ENCODE measurements around the gene RAB13.
"Not testable (repeated sequence)": the region's sequence is repeated elsewhere in the genome, so short reads cannot be mapped to it uniquely, and the experiment has no call there.

Gene RAB13

DNA sequence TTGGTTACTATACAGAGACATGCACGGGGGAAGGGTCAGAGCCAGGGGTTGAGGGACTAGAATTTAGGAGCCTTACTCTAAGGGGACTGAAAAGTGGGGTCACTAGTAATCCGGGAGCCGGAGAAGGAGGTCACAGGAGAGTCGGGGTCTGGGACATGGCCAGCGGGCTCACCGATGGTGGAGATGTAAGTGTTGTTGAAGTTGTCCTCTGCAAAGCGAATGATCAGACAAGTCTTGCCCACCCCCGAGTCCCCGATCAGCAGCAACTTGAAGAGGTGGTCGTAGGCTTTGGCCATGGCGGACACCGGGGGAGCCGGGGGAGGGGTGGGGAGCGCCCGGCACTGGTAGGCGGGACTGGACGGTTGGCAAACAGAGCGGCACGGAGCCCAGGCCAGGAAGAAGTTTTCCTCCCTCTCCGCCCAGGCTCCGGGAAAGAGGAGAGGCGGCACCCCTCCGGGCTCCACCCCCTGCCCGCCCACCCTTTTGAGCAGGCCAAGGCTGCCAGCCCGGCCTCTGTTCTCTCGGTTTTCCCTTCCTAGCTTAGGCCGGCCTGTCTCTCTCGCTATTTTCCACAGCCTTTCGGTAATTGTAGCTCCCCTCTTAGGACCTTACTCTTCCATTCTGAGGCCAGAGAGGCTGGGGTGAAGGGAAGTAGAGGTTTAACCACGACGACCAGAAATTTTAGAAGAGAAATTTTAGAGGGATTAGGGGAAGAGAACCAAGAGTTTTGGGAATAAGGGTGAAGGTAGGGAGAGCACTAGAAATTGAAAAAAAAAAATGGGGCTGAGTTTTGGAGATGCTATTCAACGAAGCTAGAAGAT, at the start of gene RAB13:
Gene RAB13, minus strand, starts transcription at position 399 of the 821 bp plus-strand sequence. Its CDS starts 103 bp downstream, at position 296.
- Mint-ChIP-seq H3K27ac (ENCODE audit: low read depth) (peak within 1 kb of the TSS; percentile 88), H3K4me3 (peak within 1 kb of the TSS; percentile 12), H3K9me3 (no peaks in the 10 kb centered on the region), H3K27me3 (no peaks in the 10 kb centered on the region), H3K4me1 (peaks cover 32% of the 10 kb centered on the region), H3K36me3 (ENCODE audit: insufficient read depth) (peaks cover 13% of the 10 kb centered on the region)
- DNase-seq (ENCODE audit: low spot score in 2 of 2) (no peak), ATAC-seq (replicated peaks; ENCODE audit: extremely low read depth, poor library complexity, severe bottlenecking) (no peak)

DNA sequence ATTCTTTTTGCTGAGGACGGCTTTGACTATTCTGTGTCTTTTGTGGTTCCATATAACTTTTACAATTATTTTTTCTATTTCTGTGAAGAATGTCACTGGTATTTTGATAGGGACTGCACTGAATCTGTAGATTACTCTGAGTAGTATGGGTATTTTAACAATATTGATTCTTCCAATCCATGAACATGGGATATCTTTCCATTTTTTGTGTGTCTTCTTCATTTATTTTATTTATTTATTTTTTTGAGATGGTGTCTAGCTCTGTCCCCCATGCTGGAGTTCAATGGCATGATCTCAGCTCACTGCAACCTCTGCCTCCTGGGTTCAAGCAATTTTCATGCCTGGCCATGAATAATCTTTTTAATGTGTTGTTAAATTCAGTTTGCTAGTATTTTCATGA, 47.6 kb upstream of the RAB13 start:
- not testable (repeated sequence) for H3K4me1 Mint-ChIP-seq; H3K4me3 Mint-ChIP-seq; H3K27me3 Mint-ChIP-seq; H3K27ac Mint-ChIP-seq (ENCODE audit: low read depth); DNase-seq (ENCODE audit: low spot score in 2 of 2); H3K36me3 Mint-ChIP-seq (ENCODE audit: insufficient read depth); H3K9me3 Mint-ChIP-seq; ATAC-seq (replicated peaks; ENCODE audit: extremely low read depth, poor library complexity, severe bottlenecking)

DNA sequence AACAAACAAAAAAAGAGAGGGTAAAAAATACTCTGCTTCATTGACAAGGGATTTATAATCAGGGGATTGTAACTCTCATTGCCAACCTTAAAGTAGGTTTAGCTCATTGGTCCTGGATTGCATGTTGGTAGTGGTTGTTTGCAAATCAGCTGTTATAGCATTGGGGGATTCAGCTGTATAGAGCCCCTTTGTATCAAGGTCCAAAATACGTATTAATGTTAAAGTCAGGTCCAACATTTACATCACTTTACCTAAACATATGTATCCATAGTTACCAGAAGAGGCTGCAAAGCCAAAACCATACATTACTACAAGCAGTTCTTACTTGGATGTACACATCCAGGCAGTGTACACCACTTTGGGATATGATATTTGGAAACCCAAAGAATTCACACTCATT, 33.8 kb upstream of the RAB13 start:
- Mint-ChIP-seq H3K27me3 (no peaks in the 10 kb centered on the region), H3K4me3 (no peak overlapping the region), H3K9me3 (no peaks in the 10 kb centered on the region), H3K4me1 (no peaks in the 10 kb centered on the region), H3K36me3 (ENCODE audit: insufficient read depth) (peaks cover 2% of the 10 kb centered on the region), H3K27ac (ENCODE audit: low read depth) (no peak overlapping the region)
- DNase-seq (ENCODE audit: low spot score in 2 of 2) (no peak), ATAC-seq (replicated peaks; ENCODE audit: extremely low read depth, poor library complexity, severe bottlenecking) (no peak)

DNA sequence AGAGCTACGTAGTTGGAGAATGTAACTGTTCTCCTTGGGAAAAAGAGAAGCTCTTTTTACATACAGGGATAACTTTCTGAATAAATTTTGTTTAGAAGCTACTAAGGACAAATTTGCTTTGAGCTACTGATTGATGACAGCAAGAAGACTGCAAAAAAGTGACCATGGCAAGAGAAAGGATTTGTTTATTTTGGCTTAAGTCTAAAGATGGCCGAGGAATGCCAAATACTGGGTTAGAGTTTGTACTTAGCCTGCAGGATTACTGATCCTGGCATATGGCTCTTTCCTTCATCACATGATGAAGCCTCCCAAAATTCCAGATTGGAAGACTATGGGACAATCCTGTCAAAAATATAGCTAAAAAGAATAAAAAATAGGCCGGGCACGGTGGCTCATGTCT, 33.1 kb upstream of the RAB13 start:
- ATAC-seq (replicated peaks; ENCODE audit: extremely low read depth, poor library complexity, severe bottlenecking): no peak
- Mint-ChIP-seq H3K27me3 (no peaks in the 10 kb centered on the region), H3K27ac (ENCODE audit: low read depth) (no peak overlapping the region), H3K36me3 (ENCODE audit: insufficient read depth) (peaks cover 2% of the 10 kb centered on the region), H3K4me1 (no peaks in the 10 kb centered on the region), H3K4me3 (no peak overlapping the region), H3K9me3 (no peaks in the 10 kb centered on the region)
- no peak for DNase-seq (ENCODE audit: low spot score in 2 of 2)

DNA sequence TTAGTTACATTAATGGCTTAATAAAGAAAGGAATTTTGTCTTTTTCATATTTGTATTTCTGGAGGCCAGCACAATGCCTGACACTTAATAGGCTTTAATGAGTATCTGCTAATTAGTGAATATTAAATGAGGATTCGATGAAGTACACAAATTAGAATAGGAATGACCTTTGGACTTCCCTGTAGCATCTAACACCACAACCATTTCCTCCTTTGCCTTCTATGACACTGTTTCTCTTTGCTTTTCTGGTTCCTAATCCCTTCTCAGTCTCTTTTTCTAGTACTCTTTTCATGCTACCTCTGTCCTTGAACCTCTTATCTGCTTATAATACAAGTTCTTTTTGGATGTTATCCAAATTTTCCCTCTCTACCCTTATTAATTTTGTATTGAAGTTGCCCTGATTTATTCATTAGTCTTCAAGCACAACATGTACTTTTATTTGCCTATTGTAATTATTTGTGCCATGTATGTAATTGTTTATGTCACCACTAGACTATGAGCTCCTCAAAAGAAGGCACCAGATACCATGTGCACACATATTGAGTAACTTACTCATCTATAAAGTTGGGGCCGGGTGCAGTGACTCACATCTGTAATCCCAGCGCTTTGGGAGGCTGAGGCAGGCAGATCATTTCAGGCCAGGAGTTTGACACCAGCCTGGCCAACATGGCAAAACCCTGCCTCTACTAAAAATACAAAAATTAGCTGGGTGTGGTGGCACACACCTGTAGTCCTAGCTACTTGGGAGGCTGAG, 28.2 kb upstream of the RAB13 start:
- Mint-ChIP-seq H3K27me3 (no peaks in the 10 kb centered on the region), H3K27ac (ENCODE audit: low read depth) (no peak overlapping the region), H3K9me3 (no peaks in the 10 kb centered on the region), H3K4me3 (no peak overlapping the region), H3K36me3 (ENCODE audit: insufficient read depth) (peaks cover 2% of the 10 kb centered on the region), H3K4me1 (no peaks in the 10 kb centered on the region)
- no peak for ATAC-seq (replicated peaks; ENCODE audit: extremely low read depth, poor library complexity, severe bottlenecking)
- no peak for DNase-seq (ENCODE audit: low spot score in 2 of 2)

DNA sequence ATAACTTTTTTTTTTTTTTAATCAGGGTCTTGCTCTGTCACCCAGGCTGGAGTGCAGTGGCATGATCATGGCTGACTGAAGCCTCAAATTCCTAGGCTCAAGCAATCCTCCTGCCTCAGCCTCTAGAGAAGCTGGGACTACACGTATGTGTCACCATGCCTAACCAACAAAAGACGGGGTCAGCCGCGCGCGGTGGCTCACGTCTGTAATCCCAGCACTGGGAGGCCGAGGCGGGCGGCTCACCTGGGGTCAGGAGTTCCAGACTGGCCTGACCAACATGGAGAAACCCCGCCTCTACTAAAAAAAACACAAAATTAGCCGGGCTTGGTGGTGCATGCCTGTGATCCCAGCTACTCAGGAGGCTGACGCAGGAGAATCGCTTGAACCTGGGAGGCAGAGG, 26.4 kb upstream of the RAB13 start:
- H3K9me3 Mint-ChIP-seq; H3K4me3 Mint-ChIP-seq; H3K27me3 Mint-ChIP-seq; H3K4me1 Mint-ChIP-seq; H3K36me3 Mint-ChIP-seq (ENCODE audit: insufficient read depth); H3K27ac Mint-ChIP-seq (ENCODE audit: low read depth); ATAC-seq (replicated peaks; ENCODE audit: extremely low read depth, poor library complexity, severe bottlenecking); DNase-seq (ENCODE audit: low spot score in 2 of 2): not testable (repeated sequence)

DNA sequence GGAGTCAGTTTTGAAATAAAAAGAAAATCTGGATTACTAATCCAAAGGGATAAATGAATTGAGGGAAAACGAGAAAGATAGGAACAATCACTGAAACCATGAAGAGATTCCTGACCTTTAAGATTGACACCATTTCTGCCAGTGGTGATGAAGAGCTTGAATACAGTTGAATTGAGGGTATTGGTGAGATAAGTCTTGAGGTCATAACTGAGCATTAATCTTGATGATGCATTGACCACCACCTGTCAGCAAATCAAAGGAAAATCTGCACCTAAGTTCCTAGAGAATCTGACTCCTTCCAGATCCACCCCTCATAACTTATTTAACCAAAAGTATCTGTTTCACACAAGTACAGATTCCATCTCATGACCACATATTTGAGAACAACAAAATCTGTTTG, 26.0 kb upstream of the RAB13 start:
- Mint-ChIP-seq H3K4me3 (no peak overlapping the region), H3K27me3 (no peaks in the 10 kb centered on the region), H3K27ac (ENCODE audit: low read depth) (no peak overlapping the region), H3K4me1 (no peaks in the 10 kb centered on the region), H3K36me3 (ENCODE audit: insufficient read depth) (peaks cover 2% of the 10 kb centered on the region), H3K9me3 (no peaks in the 10 kb centered on the region)
- DNase-seq (ENCODE audit: low spot score in 2 of 2) (no peak), ATAC-seq (replicated peaks; ENCODE audit: extremely low read depth, poor library complexity, severe bottlenecking) (no peak)

DNA sequence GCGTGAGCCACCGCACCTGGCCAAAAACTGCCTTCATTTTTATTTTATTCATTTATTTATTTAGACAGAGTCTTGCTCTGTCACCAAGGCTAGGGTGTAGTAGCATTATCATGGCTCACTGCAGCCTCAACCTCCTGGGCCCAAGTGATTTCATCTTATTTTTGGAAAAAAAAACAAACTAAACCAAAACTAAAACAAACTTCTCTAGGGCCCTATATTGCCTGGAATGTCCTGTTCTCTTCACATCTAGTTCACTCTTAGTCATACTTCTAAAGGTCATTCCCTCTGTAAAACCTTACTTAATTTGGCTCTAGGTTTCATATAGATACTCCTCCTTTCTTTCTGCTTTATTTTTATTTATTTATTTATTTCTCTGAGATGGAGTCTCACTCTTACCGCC, 20.0 kb upstream of the RAB13 start:
- ATAC-seq (replicated peaks; ENCODE audit: extremely low read depth, poor library complexity, severe bottlenecking): no peak

DNA sequence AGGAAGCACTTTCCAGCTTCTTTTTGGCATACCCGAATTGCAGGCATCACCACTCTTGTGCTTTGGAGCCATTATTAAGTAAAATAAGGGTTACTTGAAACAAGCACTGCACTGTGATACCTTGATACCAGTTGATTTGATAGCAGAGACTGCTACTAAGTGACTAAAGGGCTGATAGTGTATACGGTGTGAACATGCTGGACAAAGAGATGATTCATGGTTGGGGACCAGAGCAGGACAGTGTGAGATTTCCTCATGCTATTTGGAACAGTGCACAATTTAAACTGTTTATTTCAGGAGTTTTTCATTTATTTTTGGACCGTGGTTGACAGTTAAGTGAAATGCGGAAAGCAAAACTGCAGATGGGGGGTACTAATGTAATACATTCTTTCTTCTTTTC, 14.3 kb upstream of the RAB13 start:
- no peak for DNase-seq (ENCODE audit: low spot score in 2 of 2)
- no peak for ATAC-seq (replicated peaks; ENCODE audit: extremely low read depth, poor library complexity, severe bottlenecking)
- Mint-ChIP-seq H3K4me1 (peaks cover 4% of the 10 kb centered on the region), H3K36me3 (ENCODE audit: insufficient read depth) (peaks cover 7% of the 10 kb centered on the region), H3K27me3 (no peaks in the 10 kb centered on the region), H3K9me3 (no peaks in the 10 kb centered on the region), H3K27ac (ENCODE audit: low read depth) (no peak overlapping the region), H3K4me3 (no peak overlapping the region)

More for the DNA sequence above, 20.0 kb upstream of the RAB13 start:
- Mint-ChIP-seq H3K27ac (ENCODE audit: low read depth) (no peak overlapping the region), H3K4me1 (no peaks in the 10 kb centered on the region), H3K4me3 (no peak overlapping the region), H3K9me3 (no peaks in the 10 kb centered on the region), H3K27me3 (no peaks in the 10 kb centered on the region), H3K36me3 (ENCODE audit: insufficient read depth) (no peaks in the 10 kb centered on the region)
- no peak for DNase-seq (ENCODE audit: low spot score in 2 of 2)

DNA sequence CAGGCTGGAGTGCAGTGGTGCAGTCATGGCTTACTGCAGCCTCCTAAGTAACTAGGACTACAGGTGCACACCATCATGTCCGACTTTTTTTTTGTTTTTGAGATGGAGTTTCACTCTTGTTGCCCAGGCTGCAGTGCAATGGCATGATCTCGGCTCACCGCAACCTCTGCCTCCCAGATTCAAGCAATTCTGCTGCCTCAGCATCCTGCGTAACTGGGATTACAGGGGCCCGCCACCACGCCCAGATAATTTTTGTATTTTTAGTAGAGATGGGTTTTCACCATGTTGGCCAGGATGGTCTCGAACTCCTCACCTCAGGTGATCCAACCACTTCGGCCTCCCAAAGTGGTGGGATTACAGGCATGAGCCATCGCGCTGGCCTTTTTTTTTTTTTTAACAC, 10.7 kb upstream of the RAB13 start:
- not testable (repeated sequence) for DNase-seq (ENCODE audit: low spot score in 2 of 2); H3K9me3 Mint-ChIP-seq; H3K4me3 Mint-ChIP-seq; ATAC-seq (replicated peaks; ENCODE audit: extremely low read depth, poor library complexity, severe bottlenecking); H3K27me3 Mint-ChIP-seq
- peak overlapping the region; percentile 29 for H3K27ac Mint-ChIP-seq (ENCODE audit: low read depth)
- peaks cover 34% of the 10 kb centered on the region for H3K36me3 Mint-ChIP-seq (ENCODE audit: insufficient read depth)
- H3K4me1 Mint-ChIP-seq: peaks cover 22% of the 10 kb centered on the region

DNA sequence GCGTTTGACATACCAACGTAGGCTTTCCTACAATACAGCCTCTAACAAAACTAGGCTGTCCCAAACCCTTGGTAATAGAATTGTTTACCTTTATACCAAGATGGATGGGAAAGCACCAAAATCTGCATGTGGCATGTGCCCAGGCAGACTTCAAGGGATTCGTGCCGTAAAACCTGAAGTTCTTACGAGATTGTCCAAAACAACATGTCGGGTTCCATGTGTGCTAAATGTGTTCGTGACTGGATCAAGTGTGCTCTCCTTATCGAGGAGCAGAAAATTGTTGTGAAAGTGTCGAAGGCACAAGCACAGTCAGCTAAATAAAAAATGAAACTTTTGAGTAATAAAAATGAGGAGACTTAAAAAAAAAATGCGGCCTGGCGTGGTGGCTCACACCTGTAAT, 9.5 kb upstream of the RAB13 start:
- H3K36me3 Mint-ChIP-seq (ENCODE audit: insufficient read depth): peaks cover 46% of the 10 kb centered on the region
- H3K4me3 Mint-ChIP-seq: no peak overlapping the region
- peaks cover 34% of the 10 kb centered on the region for H3K4me1 Mint-ChIP-seq
- H3K9me3 Mint-ChIP-seq: no peaks in the 10 kb centered on the region
- H3K27me3 Mint-ChIP-seq: no peaks in the 10 kb centered on the region
- no peak for ATAC-seq (replicated peaks; ENCODE audit: extremely low read depth, poor library complexity, severe bottlenecking)
- no peak for DNase-seq (ENCODE audit: low spot score in 2 of 2)
- peak overlapping the region; percentile 59 for H3K27ac Mint-ChIP-seq (ENCODE audit: low read depth)

DNA sequence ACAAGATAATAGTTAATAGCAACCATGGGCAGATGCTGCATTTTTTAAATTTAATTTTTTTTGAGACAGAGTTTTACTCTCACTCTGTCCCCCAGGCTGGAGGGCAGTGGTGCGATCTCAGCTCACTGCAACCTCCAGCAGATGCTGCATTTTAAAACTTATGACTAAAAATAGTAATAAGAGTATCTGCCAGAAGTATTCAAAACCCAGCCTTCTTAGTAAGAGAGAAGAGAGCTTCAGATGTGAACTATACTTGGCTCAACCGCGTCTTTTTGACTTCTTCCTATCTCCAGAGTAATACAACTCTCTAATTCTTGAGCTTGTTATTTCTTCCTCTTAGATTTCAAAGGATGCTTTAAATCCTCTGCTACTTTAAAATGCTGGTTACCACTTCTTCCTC, 9.1 kb upstream of the RAB13 start:
- peaks cover 50% of the 10 kb centered on the region for H3K36me3 Mint-ChIP-seq (ENCODE audit: insufficient read depth)
- ATAC-seq (replicated peaks; ENCODE audit: extremely low read depth, poor library complexity, severe bottlenecking) (no peak), DNase-seq (ENCODE audit: low spot score in 2 of 2) (no peak)
- H3K27ac Mint-ChIP-seq (ENCODE audit: low read depth): peak overlapping the region; percentile 59
- H3K4me3 Mint-ChIP-seq: no peak overlapping the region
- H3K9me3 Mint-ChIP-seq: no peaks in the 10 kb centered on the region
- peaks cover 39% of the 10 kb centered on the region for H3K4me1 Mint-ChIP-seq
- no peaks in the 10 kb centered on the region for H3K27me3 Mint-ChIP-seq

DNA sequence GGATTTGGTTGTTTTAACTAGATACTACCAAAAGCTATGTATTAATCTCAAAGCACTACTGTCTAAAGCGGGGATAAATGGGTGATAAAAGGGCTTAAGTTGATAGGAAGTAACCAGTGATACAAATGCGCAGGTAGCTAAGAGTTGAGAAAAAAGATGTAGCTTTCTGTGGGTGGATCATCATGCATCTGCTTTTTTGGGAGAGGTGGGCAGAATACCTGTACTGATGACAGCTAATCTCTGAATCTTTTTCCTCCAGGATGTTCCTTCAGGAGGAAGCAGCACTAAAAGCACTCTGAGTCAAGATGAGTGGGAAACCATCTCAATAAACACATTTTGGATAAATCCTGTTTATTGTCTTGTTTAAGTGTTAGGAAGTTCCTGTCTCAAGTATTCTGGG, 5.7 kb upstream of the RAB13 start:
- no peak for ATAC-seq (replicated peaks; ENCODE audit: extremely low read depth, poor library complexity, severe bottlenecking)
- H3K4me1 Mint-ChIP-seq: peaks cover 50% of the 10 kb centered on the region
- H3K27ac Mint-ChIP-seq (ENCODE audit: low read depth): peak overlapping the region; percentile 99
- H3K36me3 Mint-ChIP-seq (ENCODE audit: insufficient read depth): peaks cover 51% of the 10 kb centered on the region
- peak overlapping the region; percentile 97 for H3K4me3 Mint-ChIP-seq
- DNase-seq (ENCODE audit: low spot score in 2 of 2): no peak
- H3K9me3 Mint-ChIP-seq: no peaks in the 10 kb centered on the region
- no peaks in the 10 kb centered on the region for H3K27me3 Mint-ChIP-seq

Measured in central memory CD8-positive, alpha-beta T cell (primary cell).